GM06990 (cell line): Measurements from ENCODE around the gene ASB10.

Source experiments
- DNase-seq: peaks from one replicate; pipeline ENCODE4 v3.0.0-alpha.2; 2011; ENCODE audit not compliant: insufficient read length; ENCODE audit errors: extremely low read depth
- H3K27me3 ChIP-seq: replicated peaks from 2 replicates; pipeline ENCODE4 v1.6.0; 2011; ENCODE audit warnings: low read length; ENCODE audit not compliant: control insufficient read depth, insufficient read depth
- H3K36me3 ChIP-seq: 2 replicates; pipeline ENCODE4 v1.5.1; 2011; ENCODE audit warnings: low read length; ENCODE audit not compliant: control insufficient read depth, insufficient read depth
- H3K4me3 ChIP-seq: replicated peaks from 2 replicates; pipeline ENCODE4 v1.5.1; 2011; ENCODE audit warnings: low read depth, mild to moderate bottlenecking, control low read depth, low read length
- CTCF ChIP-seq: IDR thresholded peaks from 2 replicates; pipeline ENCODE4 v1.5.1; 2011; ENCODE audit warnings: low read length, control low read depth, mild to moderate bottlenecking, inconsistent platforms; ENCODE audit not compliant: insufficient read depth, poor library complexity, severe bottlenecking

ASB10 gene

GRCh38 chr7:151188252-151188542 lies 1.1 kb upstream of the ASB10 start:
- DNase-seq: no peak
- Histone ChIP-seq H3K27me3 (peaks cover 1% of the 10 kb centered on the region; the same call in 1 of the 2 replicates), H3K4me3 (no peak overlapping the region), H3K36me3 (no peaks in the 10 kb centered on the region)
- TF ChIP-seq CTCF: no peak

- TF ChIP-seq CTCF: no peak
- no peaks in the 10 kb centered on the region for H3K36me3 ChIP-seq
- no peak overlapping the region for H3K4me3 ChIP-seq
- peaks cover 1% of the 10 kb centered on the region; the same call in 1 of the 2 replicates for H3K27me3 ChIP-seq
- DNase-seq: no peak
These were observed 580 bp upstream of the ASB10 start for GRCh38 chr7:151187409-151188251.

DNA sequence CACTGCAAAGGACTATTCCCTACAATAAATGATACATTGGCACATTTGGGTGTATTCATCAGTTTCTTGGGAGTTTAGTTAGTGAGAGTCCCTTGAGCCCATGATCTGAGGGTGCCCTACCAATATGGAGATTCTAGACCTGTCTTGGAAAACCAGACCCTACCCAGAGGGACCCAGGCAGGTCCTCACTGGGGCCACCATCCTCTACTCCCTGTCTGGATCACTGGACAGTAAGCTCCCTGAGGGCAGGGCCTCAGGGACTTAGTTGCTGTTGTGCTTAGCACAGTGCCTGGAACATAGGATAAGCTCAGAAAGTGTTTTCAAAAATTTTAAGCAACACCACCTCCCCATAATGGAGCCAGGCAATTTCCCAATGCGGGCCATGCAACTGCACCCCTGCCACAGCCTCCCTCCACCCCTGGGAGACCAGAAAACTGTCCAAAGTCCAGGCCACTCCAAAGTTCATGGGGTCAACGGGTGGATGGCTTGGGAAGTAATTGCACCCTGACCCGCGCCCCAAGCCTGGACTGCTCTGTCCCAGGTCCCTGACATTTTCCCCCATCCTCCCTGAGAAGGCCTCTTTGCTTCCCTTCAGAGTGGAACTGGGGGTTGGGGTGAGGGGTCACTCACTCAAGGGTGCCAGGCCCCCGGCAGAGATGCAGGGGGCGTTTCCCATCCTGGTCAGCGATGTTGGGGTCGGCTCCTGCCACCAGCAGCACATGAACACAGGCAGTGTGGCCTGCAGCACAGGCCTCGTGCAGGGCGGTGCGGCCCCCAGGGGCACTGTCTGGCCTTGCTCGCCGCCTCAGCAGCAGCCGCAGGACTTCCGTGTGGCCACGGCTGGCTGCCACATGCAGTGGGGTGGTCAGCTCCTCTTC lies 1.0 kb downstream of the ASB10 start:
- peaks cover 1% of the 10 kb centered on the region for H3K27me3 ChIP-seq
- no peak for DNase-seq
- H3K36me3 ChIP-seq: no peaks in the 10 kb centered on the region
- TF ChIP-seq CTCF: no peak
- H3K4me3 ChIP-seq: no peak overlapping the region

DNA sequence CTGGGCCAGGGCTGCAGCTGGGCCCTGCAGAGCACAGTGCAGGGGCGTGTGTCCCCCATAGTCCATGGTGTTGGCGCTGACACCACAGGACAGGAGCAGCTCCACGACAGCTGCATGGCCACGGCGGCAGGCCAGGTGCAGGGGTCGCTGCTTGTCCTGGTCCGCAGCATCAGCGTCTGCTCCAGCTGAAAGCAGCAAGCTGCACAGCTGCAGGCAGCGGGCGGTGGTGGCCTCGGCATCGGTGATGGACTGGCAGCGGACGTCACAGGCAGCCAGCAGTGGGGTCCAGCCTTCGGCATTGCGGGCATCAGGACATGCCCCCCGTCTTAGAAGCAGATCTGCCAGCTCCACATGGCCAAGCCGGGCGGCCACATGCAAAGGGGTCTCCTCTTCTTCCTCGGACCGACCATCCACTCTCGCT lies 6.0 kb downstream of the ASB10 start:
- no peak for TF ChIP-seq CTCF
- no peak for DNase-seq
- Histone ChIP-seq H3K4me3 (no peak overlapping the region), H3K36me3 (no peaks in the 10 kb centered on the region), H3K27me3 (peaks cover 1% of the 10 kb centered on the region)

DNA sequence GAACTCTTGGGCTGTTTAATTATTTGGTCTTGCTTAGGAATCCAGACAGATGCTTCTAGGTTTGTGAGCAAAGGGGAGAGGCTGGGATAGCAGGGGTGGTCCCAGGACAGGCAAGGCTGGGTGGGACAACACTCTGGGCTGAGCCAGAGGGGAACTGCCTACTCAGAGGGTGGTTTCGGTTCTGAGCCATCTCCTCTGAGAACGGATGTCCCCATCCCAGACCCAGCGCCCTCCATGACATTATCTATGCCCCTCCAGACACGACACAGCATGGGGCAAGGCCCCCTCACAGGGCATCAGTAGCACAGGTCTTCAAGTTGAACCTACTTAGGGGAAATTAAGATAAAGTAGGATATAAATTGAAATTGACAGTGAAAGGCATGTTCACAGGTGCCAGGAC lies 7.1 kb downstream of the ASB10 start:
- H3K27me3 ChIP-seq: peaks cover 1% of the 10 kb centered on the region
- H3K4me3 ChIP-seq: no peak overlapping the region
- DNase-seq: no peak
- no peaks in the 10 kb centered on the region for H3K36me3 ChIP-seq
- TF ChIP-seq CTCF: no peak
